HepG2 (cell line): ENCODE data around the gene DCAKD. TPM values are rescaled to one million over a fixed set of nuclear protein-coding genes. Genes with fewer than 3 reads are reported as not detected.

ENCODE experiments used
- ARHGAP35 ChIP-seq: sonication (generic); formaldehyde crosslinking; IDR thresholded peaks from 2 replicates; pipeline ENCODE4 v1.9.0; 2022; ENCODE audit warnings: mild to moderate bottlenecking, inconsistent platforms, moderate library complexity, missing genetic modification reagents, borderline replicate concordance
- CC2D1A ChIP-seq: sonication (generic); formaldehyde crosslinking; IDR thresholded peaks from 2 replicates; pipeline ENCODE4 v1.8.1; 2023; ENCODE audit warnings: mild to moderate bottlenecking, missing genetic modification reagents
- CENPBD1 ChIP-seq: sonication (generic); formaldehyde crosslinking; IDR thresholded peaks from 2 replicates; pipeline ENCODE4 v1.8.0; 2022; ENCODE audit warnings: missing genetic modification reagents, low read depth, mild to moderate bottlenecking, borderline replicate concordance
- CREBL2 ChIP-seq: sonication (generic); formaldehyde crosslinking; IDR thresholded peaks from 2 replicates; pipeline ENCODE4 v1.8.1; 2023; ENCODE audit warnings: missing genetic modification reagents, mild to moderate bottlenecking, borderline replicate concordance
- HHEX ChIP-seq: IDR thresholded peaks from 2 replicates; pipeline ENCODE4 v1.6.1; 2016; ENCODE audit warnings: control low read depth
- PHF5A ChIP-seq: IDR thresholded peaks from one replicate; pipeline ENCODE4 v1.6.1; 2018; ENCODE audit warnings: low read depth, missing genetic modification reagents; ENCODE audit not compliant: unreplicated experiment
- REST ChIP-seq, 2 experiments: IDR thresholded peaks; 2 replicates each; pipeline ENCODE4 v1.6.1; 2011 to 2012; ENCODE audit warnings: low read length in 2 of 2, borderline replicate concordance in 1 of 2, low read depth in 1 of 2, mild to moderate bottlenecking in 1 of 2, moderate library complexity in 1 of 2
- RFX5 ChIP-seq: IDR thresholded peaks from 2 replicates; pipeline ENCODE4 v1.6.1; 2011; ENCODE audit warnings: low read depth, low read length, improper control_type of control experiment
- UBTF ChIP-seq: sonication (generic); formaldehyde crosslinking; IDR thresholded peaks from 2 replicates; pipeline ENCODE4 v1.4.0; 2020; ENCODE audit warnings: mild to moderate bottlenecking, missing genetic modification reagents
- ZBTB10 ChIP-seq: sonication (generic); formaldehyde crosslinking; IDR thresholded peaks from 2 replicates; pipeline ENCODE4 v1.4.0; 2020; ENCODE audit warnings: missing genetic modification reagents, borderline replicate concordance
- ZNF235 ChIP-seq: sonication (generic); formaldehyde crosslinking; IDR thresholded peaks from 2 replicates; pipeline ENCODE4 v1.8.1; 2023; ENCODE audit warnings: mild to moderate bottlenecking, missing genetic modification reagents, borderline replicate concordance
- ZNF451 ChIP-seq: sonication (generic); formaldehyde crosslinking; IDR thresholded peaks from 2 replicates; pipeline ENCODE4 v1.5.0; 2020; ENCODE audit warnings: mild to moderate bottlenecking, missing genetic modification reagents
- ZNF597 ChIP-seq: sonication (generic); formaldehyde crosslinking; IDR thresholded peaks from 2 replicates; pipeline ENCODE4 v1.5.0; 2020; ENCODE audit warnings: missing genetic modification reagents
- ZNF792 ChIP-seq: IDR thresholded peaks from 2 replicates; pipeline ENCODE4 v1.6.1; 2016
- polyA plus RNA-seq, 8 experiments: library from polyadenylated mRNA; depleted of rRNA in 3 of 8; stranded (reverse) in 7 of 8; unstranded in 1 of 8; fragments of >200 nt; fragmentation: Illumina TruSeq in 4 of 8; extraction: Trizol in 4 of 8; gene quantifications; 2 replicates each; pipeline versions ENCODE4 v1.2.1 to v1.2.3, GENCODE V29; 2011 to 2016; ENCODE audit warnings: low read depth in 4 of 8, missing spikeins in 1 of 8, mixed read lengths in 1 of 8; ENCODE audit not compliant: insufficient read depth in 1 of 8
- total RNA-seq, 5 experiments: library from RNA; depleted of rRNA; stranded (reverse); fragments of >200 nt; fragmentation: Illumina TruSeq; extraction: Trizol; gene quantifications; 2 replicates each; pipeline ENCODE4 v1.2.3, GENCODE V29; 2016; ENCODE audit warnings: low read depth in 1 of 5

DCAKD gene
- total and polyA plus RNA-seq, 2 of the 13 experiments (the other 11 are each of a cell fraction or from before 2014, with no cell fraction given) = 25.9 to 29.2 TPM

GRCh38 chr17:45098869-45099616, 47.6 kb upstream of the DCAKD start (continued):
- TF ChIP-seq UBTF = no peak
- TF ChIP-seq ZNF597 (CRISPR knock-in tag) = no peak
- TF ChIP-seq CENPBD1 (CRISPR knock-in tag) = no peak
- no peak for TF ChIP-seq HHEX (CRISPR knock-in tag)
- no peak; the same call in 1 of the 2 replicates for TF ChIP-seq CC2D1A (CRISPR knock-in tag)
- no peak for TF ChIP-seq ZNF235
- no peak for TF ChIP-seq PHF5A
- TF ChIP-seq ARHGAP35 (CRISPR knock-in tag) = no peak
- no peak for TF ChIP-seq ZNF451 (CRISPR knock-in tag)
- no peak for TF ChIP-seq ZBTB10 (CRISPR knock-in tag)
- TF ChIP-seq CREBL2 = no peak
- TF ChIP-seq REST (IDR thresholded peaks at IDR 0.05; ENCODE audit: borderline replicate concordance in 1 of 2, low read depth in 1 of 2, low read length in 2 of 2) = no peak
- TF ChIP-seq ZNF792 = no peak
- 0 out of 2 replicates have a peak, but pooled peaks have one; percentile 17 for TF ChIP-seq RFX5
